Measurements from ENCODE around the gene SLC18B1.

DNA sequence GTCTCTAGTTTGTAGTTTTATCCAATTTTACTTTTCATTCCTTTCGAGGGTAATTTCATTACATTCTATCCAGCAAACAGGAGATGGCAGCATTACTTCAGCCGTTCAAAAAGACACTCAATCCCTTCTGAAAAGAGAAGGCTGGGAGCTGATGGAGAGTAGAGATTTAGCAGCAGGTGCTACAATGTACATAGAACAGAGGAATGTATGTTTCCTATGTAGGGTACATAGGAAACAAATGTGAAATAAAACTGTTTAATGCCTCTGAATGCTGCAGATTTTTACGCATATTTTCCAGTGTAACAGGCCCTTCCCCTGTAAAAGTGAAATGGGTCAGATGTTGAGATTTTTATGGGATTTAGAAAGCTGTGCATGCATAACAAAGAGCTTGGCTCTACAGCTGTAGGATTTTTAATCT is 31.9 kb upstream of the SLC18B1 start:
- TF ChIP-seq, protein P1, sequence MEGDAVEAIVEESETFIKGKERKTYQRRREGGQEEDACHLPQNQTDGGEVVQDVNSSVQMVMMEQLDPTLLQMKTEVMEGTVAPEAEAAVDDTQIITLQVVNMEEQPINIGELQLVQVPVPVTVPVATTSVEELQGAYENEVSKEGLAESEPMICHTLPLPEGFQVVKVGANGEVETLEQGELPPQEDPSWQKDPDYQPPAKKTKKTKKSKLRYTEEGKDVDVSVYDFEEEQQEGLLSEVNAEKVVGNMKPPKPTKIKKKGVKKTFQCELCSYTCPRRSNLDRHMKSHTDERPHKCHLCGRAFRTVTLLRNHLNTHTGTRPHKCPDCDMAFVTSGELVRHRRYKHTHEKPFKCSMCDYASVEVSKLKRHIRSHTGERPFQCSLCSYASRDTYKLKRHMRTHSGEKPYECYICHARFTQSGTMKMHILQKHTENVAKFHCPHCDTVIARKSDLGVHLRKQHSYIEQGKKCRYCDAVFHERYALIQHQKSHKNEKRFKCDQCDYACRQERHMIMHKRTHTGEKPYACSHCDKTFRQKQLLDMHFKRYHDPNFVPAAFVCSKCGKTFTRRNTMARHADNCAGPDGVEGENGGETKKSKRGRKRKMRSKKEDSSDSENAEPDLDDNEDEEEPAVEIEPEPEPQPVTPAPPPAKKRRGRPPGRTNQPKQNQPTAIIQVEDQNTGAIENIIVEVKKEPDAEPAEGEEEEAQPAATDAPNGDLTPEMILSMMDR (IDR thresholded peaks at IDR 0.05; ENCODE audit: borderline replicate concordance, extremely low read depth, low read length, poor library complexity, severe bottlenecking) = peak; percentile 43
- no peak for TF ChIP-seq EZH2 (IDR thresholded peaks at IDR 0.05; ENCODE audit: borderline replicate concordance, low read depth, low read length, severe bottlenecking)

Data from DND-41 (cell line).